ENCODE measurements around the gene OR7D2.

GRCh38 chr19:9183000-9183399, 4.2 kb downstream of the OR7D2 start:
- no peak for TF ChIP-seq GATA2 (IDR thresholded peaks at IDR 0.05; ENCODE audit: low read depth, low read length)
- TF ChIP-seq GATA3 (IDR thresholded peaks at IDR 0.05; ENCODE audit: low read depth, low read length): no peak
